SIG-M5 (cell line): ENCODE data around the gene KRT83.
"Not testable (repeated sequence)": the region's sequence is repeated elsewhere in the genome, so short reads cannot be mapped to it uniquely, and the experiment has no call there.

ENCODE experiments used
- DNase-seq: peaks from one replicate; lab custom pipeline; 2025; lab: John Stamatoyannopoulos, UW

The KRT83 gene

GRCh38 chr12:52353766-52354165 lies 32.6 kb upstream of the KRT83 start:
- DNase-seq: no peak

GRCh38 chr12:52352951-52353350 lies 31.8 kb upstream of the KRT83 start:
- DNase-seq: no peak

GRCh38 chr12:52351196-52352059 lies 30.2 kb upstream of the KRT83 start:
- no peak for DNase-seq

GRCh38 chr12:52350786-52351185 lies 29.6 kb upstream of the KRT83 start:
- no peak for DNase-seq

GRCh38 chr12:52350021-52350620 lies 28.9 kb upstream of the KRT83 start:
- DNase-seq: no peak

- no peak for DNase-seq
These were observed 28.0 kb upstream of the KRT83 start for GRCh38 chr12:52349196-52349595.

GRCh38 chr12:52347551-52348510 lies 26.6 kb upstream of the KRT83 start:
- DNase-seq: no peak

- no peak for DNase-seq
These were observed 25.8 kb upstream of the KRT83 start for GRCh38 chr12:52347016-52347415.

- DNase-seq: no peak
These were observed 25.4 kb upstream of the KRT83 start for GRCh38 chr12:52346593-52346992.

GRCh38 chr12:52345041-52345440 lies 23.8 kb upstream of the KRT83 start:
- not testable (repeated sequence) for DNase-seq

- no peak for DNase-seq
These were observed 22.9 kb upstream of the KRT83 start for GRCh38 chr12:52344111-52344510.

GRCh38 chr12:52343550-52343949 lies 22.4 kb upstream of the KRT83 start:
- DNase-seq: no peak

- DNase-seq: no peak
These were observed 21.7 kb upstream of the KRT83 start for GRCh38 chr12:52342781-52343490.

- DNase-seq: no peak
These were observed 19.9 kb upstream of the KRT83 start for GRCh38 chr12:52341066-52341580.

GRCh38 chr12:52338241-52338960 lies 17.2 kb upstream of the KRT83 start:
- no peak for DNase-seq

GRCh38 chr12:52337054-52337453 lies 15.9 kb upstream of the KRT83 start:
- DNase-seq: no peak

GRCh38 chr12:52336641-52337040 lies 15.4 kb upstream of the KRT83 start:
- no peak for DNase-seq

GRCh38 chr12:52335598-52336262 lies 14.5 kb upstream of the KRT83 start:
- DNase-seq: no peak

GRCh38 chr12:52334185-52334584 lies 13.0 kb upstream of the KRT83 start:
- DNase-seq: no peak

GRCh38 chr12:52333321-52333720 lies 12.1 kb upstream of the KRT83 start:
- no peak for DNase-seq
